Measurements from ENCODE around the gene RHBDF2.
"Not testable (repeated sequence)": the region's sequence is repeated elsewhere in the genome, so short reads cannot be mapped to it uniquely, and the experiment has no call there.

RHBDF2 gene

GRCh38 chr17:76508472-76509063 is 7.3 kb upstream of the RHBDF2 start:
- not testable (repeated sequence) for H3K27ac ChIP-seq (ENCODE audit: low read depth, low read length); H3K9ac ChIP-seq (ENCODE audit: low read length); H3K9me3 ChIP-seq (ENCODE audit: control insufficient read depth, insufficient read depth, low read depth, low read length); H3K36me3 ChIP-seq (ENCODE audit: control insufficient read depth, insufficient read depth, low read length); H3K4me1 ChIP-seq (ENCODE audit: control insufficient read depth, insufficient read depth, low read length); H3K4me3 ChIP-seq (ENCODE audit: low read depth, low read length)
- H3K27me3 ChIP-seq (ENCODE audit: control insufficient read depth, insufficient read depth, low read length): peaks cover 14% of the 10 kb centered on the region

GRCh38 chr17:76506408-76507345 is 5.5 kb upstream of the RHBDF2 start:
- H3K9ac ChIP-seq (ENCODE audit: low read length): no peak overlapping the region
- H3K4me3 ChIP-seq (ENCODE audit: low read depth, low read length): peak overlapping the region; percentile 35; the same call in 1 of the 2 replicates
- peaks cover 14% of the 10 kb centered on the region for H3K27me3 ChIP-seq (ENCODE audit: control insufficient read depth, insufficient read depth, low read length)
- no peaks in the 10 kb centered on the region for H3K9me3 ChIP-seq (ENCODE audit: control insufficient read depth, insufficient read depth, low read depth, low read length)
- H3K36me3 ChIP-seq (ENCODE audit: control insufficient read depth, insufficient read depth, low read length): no peaks in the 10 kb centered on the region
- peaks cover 15% of the 10 kb centered on the region for H3K4me1 ChIP-seq (ENCODE audit: control insufficient read depth, insufficient read depth, low read length)
- no peak overlapping the region for H3K27ac ChIP-seq (ENCODE audit: low read depth, low read length)

GRCh38 chr17:76504117-76504516 is 2.9 kb upstream of the RHBDF2 start:
- H3K9me3 ChIP-seq (ENCODE audit: control insufficient read depth, insufficient read depth, low read depth, low read length): no peaks in the 10 kb centered on the region
- H3K4me1 ChIP-seq (ENCODE audit: control insufficient read depth, insufficient read depth, low read length): peaks cover 32% of the 10 kb centered on the region
- H3K27me3 ChIP-seq (ENCODE audit: control insufficient read depth, insufficient read depth, low read length): peaks cover 20% of the 10 kb centered on the region
- H3K36me3 ChIP-seq (ENCODE audit: control insufficient read depth, insufficient read depth, low read length): no peaks in the 10 kb centered on the region
- H3K27ac ChIP-seq (ENCODE audit: low read depth, low read length): no peak overlapping the region
- H3K4me3 ChIP-seq (ENCODE audit: low read depth, low read length): no peak overlapping the region
- H3K9ac ChIP-seq (ENCODE audit: low read length): no peak overlapping the region

- no peaks in the 10 kb centered on the region for H3K36me3 ChIP-seq (ENCODE audit: control insufficient read depth, insufficient read depth, low read length)
- peaks cover 14% of the 10 kb centered on the region for H3K27me3 ChIP-seq (ENCODE audit: control insufficient read depth, insufficient read depth, low read length)
- H3K9me3 ChIP-seq (ENCODE audit: control insufficient read depth, insufficient read depth, low read depth, low read length): no peaks in the 10 kb centered on the region
- no peak overlapping the region for H3K27ac ChIP-seq (ENCODE audit: low read depth, low read length)
- H3K4me3 ChIP-seq (ENCODE audit: low read depth, low read length): no peak overlapping the region
- H3K9ac ChIP-seq (ENCODE audit: low read length): no peak overlapping the region
- H3K4me1 ChIP-seq (ENCODE audit: control insufficient read depth, insufficient read depth, low read length): peaks cover 47% of the 10 kb centered on the region
Observed at GRCh38 chr17:76502341-76503211, 1.4 kb upstream of the RHBDF2 start.

- no peaks in the 10 kb centered on the region for H3K9me3 ChIP-seq (ENCODE audit: control insufficient read depth, insufficient read depth, low read depth, low read length)
- H3K36me3 ChIP-seq (ENCODE audit: control insufficient read depth, insufficient read depth, low read length): no peaks in the 10 kb centered on the region
- peak overlapping the region; percentile 21 for H3K9ac ChIP-seq (ENCODE audit: low read length)
- peaks cover 9% of the 10 kb centered on the region; the same call in 1 of the 2 replicates for H3K27me3 ChIP-seq (ENCODE audit: control insufficient read depth, insufficient read depth, low read length)
- H3K4me1 ChIP-seq (ENCODE audit: control insufficient read depth, insufficient read depth, low read length): peaks cover 53% of the 10 kb centered on the region
- peak overlapping the region; percentile 87 for H3K4me3 ChIP-seq (ENCODE audit: low read depth, low read length)
- H3K27ac ChIP-seq (ENCODE audit: low read depth, low read length): no peak overlapping the region
Observed at GRCh38 chr17:76501827-76502307, 644 bp upstream of the RHBDF2 start.

- peak overlapping the region; percentile 87 for H3K4me3 ChIP-seq (ENCODE audit: low read depth, low read length)
- H3K27me3 ChIP-seq (ENCODE audit: control insufficient read depth, insufficient read depth, low read length): peaks cover 5% of the 10 kb centered on the region; the same call in 1 of the 2 replicates
- no peaks in the 10 kb centered on the region for H3K9me3 ChIP-seq (ENCODE audit: control insufficient read depth, insufficient read depth, low read depth, low read length)
- H3K9ac ChIP-seq (ENCODE audit: low read length): peak overlapping the region; percentile 74
- H3K4me1 ChIP-seq (ENCODE audit: control insufficient read depth, insufficient read depth, low read length): peaks cover 46% of the 10 kb centered on the region
- H3K36me3 ChIP-seq (ENCODE audit: control insufficient read depth, insufficient read depth, low read length): no peaks in the 10 kb centered on the region
- no peak overlapping the region for H3K27ac ChIP-seq (ENCODE audit: low read depth, low read length)
Observed at GRCh38 chr17:76500747-76501017, 541 bp downstream of the RHBDF2 start.

- Histone ChIP-seq H3K27ac (ENCODE audit: low read depth, low read length) (no peak overlapping the region), H3K27me3 (ENCODE audit: control insufficient read depth, insufficient read depth, low read length) (peaks cover 5% of the 10 kb centered on the region; the same call in 1 of the 2 replicates), H3K9me3 (ENCODE audit: control insufficient read depth, insufficient read depth, low read depth, low read length) (no peaks in the 10 kb centered on the region), H3K9ac (ENCODE audit: low read length) (peak overlapping the region; percentile 74), H3K36me3 (ENCODE audit: control insufficient read depth, insufficient read depth, low read length) (no peaks in the 10 kb centered on the region), H3K4me3 (ENCODE audit: low read depth, low read length) (peak overlapping the region; percentile 87), H3K4me1 (ENCODE audit: control insufficient read depth, insufficient read depth, low read length) (peaks cover 46% of the 10 kb centered on the region)
Observed at GRCh38 chr17:76500074-76500746, 1.0 kb downstream of the RHBDF2 start.

- Histone ChIP-seq H3K36me3 (ENCODE audit: control insufficient read depth, insufficient read depth, low read length) (no peaks in the 10 kb centered on the region), H3K27me3 (ENCODE audit: control insufficient read depth, insufficient read depth, low read length) (peaks cover 5% of the 10 kb centered on the region; the same call in 1 of the 2 replicates), H3K9ac (ENCODE audit: low read length) (no peak overlapping the region), H3K4me3 (ENCODE audit: low read depth, low read length) (peak overlapping the region; percentile 87; the same call in 1 of the 2 replicates), H3K4me1 (ENCODE audit: control insufficient read depth, insufficient read depth, low read length) (peaks cover 46% of the 10 kb centered on the region), H3K9me3 (ENCODE audit: control insufficient read depth, insufficient read depth, low read depth, low read length) (no peaks in the 10 kb centered on the region), H3K27ac (ENCODE audit: low read depth, low read length) (no peak overlapping the region)
Observed at GRCh38 chr17:76499267-76499667, 2.0 kb downstream of the RHBDF2 start.

- H3K4me3 ChIP-seq (ENCODE audit: low read depth, low read length): peak overlapping the region; percentile 12; the same call in 1 of the 2 replicates
- H3K9ac ChIP-seq (ENCODE audit: low read length): no peak overlapping the region
- peaks cover 5% of the 10 kb centered on the region; the same call in 1 of the 2 replicates for H3K27me3 ChIP-seq (ENCODE audit: control insufficient read depth, insufficient read depth, low read length)
- H3K4me1 ChIP-seq (ENCODE audit: control insufficient read depth, insufficient read depth, low read length): peaks cover 46% of the 10 kb centered on the region
- H3K27ac ChIP-seq (ENCODE audit: low read depth, low read length): no peak overlapping the region
- H3K9me3 ChIP-seq (ENCODE audit: control insufficient read depth, insufficient read depth, low read depth, low read length): no peaks in the 10 kb centered on the region
- no peaks in the 10 kb centered on the region for H3K36me3 ChIP-seq (ENCODE audit: control insufficient read depth, insufficient read depth, low read length)
Observed at GRCh38 chr17:76498876-76499251, 2.4 kb downstream of the RHBDF2 start.

Data from HUES6 (cell line).